MM.1S (cell line): Measurements from ENCODE around the gene PPP2R2C.

ENCODE experiments used
- DNase-seq: peaks from one replicate; pipeline ENCODE4 v3.0.0-alpha.2; 2015
- H2AFZ ChIP-seq: fragments of 300-600 bp; sonication (generic); 2 replicates; pipeline ENCODE4 v1.6.0; 2016; ENCODE audit warnings: antibody characterized with exemption, low read length
- H3F3A ChIP-seq: fragments of 300-600 bp; sonication (generic); 2 replicates; pipeline ENCODE4 v1.6.1; 2016; ENCODE audit warnings: mild to moderate bottlenecking, antibody characterized with exemption, low read length, moderate library complexity, mixed read lengths; ENCODE audit not compliant: insufficient read depth
- H3K27ac ChIP-seq: fragments of 300-600 bp; sonication (generic); 2 replicates; pipeline ENCODE4 v1.5.1; 2016; ENCODE audit warnings: mild to moderate bottlenecking, low read length
- H3K27me3 ChIP-seq: fragments of 300-600 bp; sonication (generic); replicated peaks from 2 replicates; pipeline ENCODE4 v1.6.0; 2016; ENCODE audit warnings: low read length; ENCODE audit not compliant: insufficient read depth
- H3K36me3 ChIP-seq: fragments of 300-600 bp; sonication (generic); replicated peaks from 2 replicates; pipeline ENCODE4 v1.6.1; 2016; ENCODE audit warnings: mild to moderate bottlenecking, low read length, mixed read lengths; ENCODE audit not compliant: insufficient read depth
- H3K4me1 ChIP-seq: fragments of 300-600 bp; sonication (generic); 2 replicates; pipeline ENCODE4 v1.6.1; 2016; ENCODE audit warnings: low read length, mixed read lengths
- H3K4me2 ChIP-seq: fragments of 300-600 bp; sonication (generic); 2 replicates; pipeline ENCODE4 v1.6.0; 2016; ENCODE audit warnings: low read depth, low read length
- H3K4me3 ChIP-seq: fragments of 300-600 bp; sonication (generic); 2 replicates; pipeline ENCODE4 v1.5.1; 2016; ENCODE audit warnings: low read length, mixed read lengths
- H3K79me2 ChIP-seq: fragments of 300-600 bp; sonication (generic); 2 replicates; pipeline ENCODE4 v1.6.1; 2016; ENCODE audit warnings: mixed run types, low read length, mixed read lengths
- H3K9ac ChIP-seq: fragments of 300-600 bp; sonication (generic); 2 replicates; pipeline ENCODE4 v1.6.1; 2016; ENCODE audit warnings: low read length, mixed read lengths
- H3K9me2 ChIP-seq: fragments of 300-600 bp; sonication (generic); replicated peaks from 2 replicates; pipeline ENCODE4 v1.6.1; 2016; ENCODE audit warnings: mild to moderate bottlenecking, low read length, mixed read lengths; ENCODE audit not compliant: insufficient read depth
- H3K9me3 ChIP-seq: fragments of 300-600 bp; sonication (generic); replicated peaks from 2 replicates; pipeline ENCODE4 v1.6.1; 2016; ENCODE audit warnings: mild to moderate bottlenecking, low read length, mixed read lengths; ENCODE audit not compliant: insufficient read depth
- H4K20me1 ChIP-seq: fragments of 300-600 bp; sonication (generic); 2 replicates; pipeline ENCODE4 v1.6.1; 2016; ENCODE audit warnings: mild to moderate bottlenecking, low read length, moderate library complexity, mixed read lengths; ENCODE audit not compliant: insufficient read depth
- CTCF ChIP-seq: fragments of 300-600 bp; sonication (generic); IDR thresholded peaks from 2 replicates; pipeline ENCODE4 v1.5.1; 2016; ENCODE audit warnings: antibody characterized with exemption, low read length, mixed read lengths
- EZH2 ChIP-seq: fragments of 300-600 bp; sonication (generic); optimal IDR thresholded peaks from 2 replicates; pipeline ENCODE3; 2017; ENCODE audit warnings: low read depth, mild to moderate bottlenecking, antibody characterized with exemption, low read length, mixed read lengths
- EZH2phosphoT487 ChIP-seq: fragments of 300-600 bp; sonication (generic); IDR thresholded peaks from 2 replicates; pipeline ENCODE4 v1.6.1; 2018; ENCODE audit warnings: antibody characterized with exemption, low read length

Gene PPP2R2C

GRCh38 chr4:6297266-6297815, 175.1 kb downstream of the PPP2R2C start:
- H3K27me3 ChIP-seq = no peaks in the 10 kb centered on the region
- H3K36me3 ChIP-seq = 0 out of 2 replicates have a peak, but pooled peaks cover 8% of the 10 kb centered on the region
- no peaks in the 10 kb centered on the region for H3K79me2 ChIP-seq
- H3K9me2 ChIP-seq = no peaks in the 10 kb centered on the region
- H3K4me2 ChIP-seq = no peak overlapping the region
- DNase-seq = no peak
- H3K9me3 ChIP-seq = no peaks in the 10 kb centered on the region
- no peaks in the 10 kb centered on the region for H3F3A ChIP-seq
- no peak overlapping the region for H3K4me3 ChIP-seq
- H3K27ac ChIP-seq = no peak overlapping the region
- no peak overlapping the region for H2AFZ ChIP-seq
- no peak for TF ChIP-seq CTCF
- no peak for TF ChIP-seq EZH2phosphoT487
- TF ChIP-seq EZH2 = no peak
- no peaks in the 10 kb centered on the region for H3K4me1 ChIP-seq
- H4K20me1 ChIP-seq = no peaks in the 10 kb centered on the region
- H3K9ac ChIP-seq = no peak overlapping the region

- H3K9me2 ChIP-seq = no peaks in the 10 kb centered on the region
- H3K9ac ChIP-seq = no peak overlapping the region
- no peaks in the 10 kb centered on the region for H3F3A ChIP-seq
- DNase-seq = no peak
- no peak overlapping the region for H2AFZ ChIP-seq
- H3K79me2 ChIP-seq = no peaks in the 10 kb centered on the region
- TF ChIP-seq EZH2phosphoT487 (no peak), EZH2 (no peak), CTCF (no peak)
- H3K4me3 ChIP-seq = no peak overlapping the region
- no peaks in the 10 kb centered on the region for H4K20me1 ChIP-seq
- H3K27ac ChIP-seq = no peak overlapping the region
- H3K27me3 ChIP-seq = no peaks in the 10 kb centered on the region
- H3K4me1 ChIP-seq = no peaks in the 10 kb centered on the region
- H3K4me2 ChIP-seq = no peak overlapping the region
- no peaks in the 10 kb centered on the region for H3K36me3 ChIP-seq
- H3K9me3 ChIP-seq = no peaks in the 10 kb centered on the region
Measured at GRCh38 chr4:6296026-6296425, 176.4 kb downstream of the PPP2R2C start.

- Histone ChIP-seq H3K27ac (no peak overlapping the region), H3K4me2 (no peak overlapping the region), H3K4me1 (no peaks in the 10 kb centered on the region), H2AFZ (no peak overlapping the region), H3K9me3 (no peaks in the 10 kb centered on the region), H3K79me2 (no peaks in the 10 kb centered on the region), H4K20me1 (no peaks in the 10 kb centered on the region), H3K9me2 (no peaks in the 10 kb centered on the region), H3K27me3 (no peaks in the 10 kb centered on the region), H3K9ac (no peak overlapping the region), H3F3A (no peaks in the 10 kb centered on the region), H3K36me3 (no peaks in the 10 kb centered on the region), H3K4me3 (no peak overlapping the region)
- no peak for DNase-seq
- no peak for TF ChIP-seq EZH2phosphoT487
- no peak for TF ChIP-seq CTCF
- TF ChIP-seq EZH2 = no peak
Measured at GRCh38 chr4:6295495-6295894, 176.9 kb downstream of the PPP2R2C start.
